ENCODE measurements around the gene CCT8. TPM values are rescaled to one million over a fixed set of nuclear protein-coding genes. Genes with fewer than 3 reads are reported as not detected.

The CCT8 gene
- total and polyA plus RNA-seq, 4 donors = 47.0 to 78.2 (median 58.0) TPM

GRCh38 chr21:29096218-29097015 lies 23.0 kb upstream of the CCT8 start:
- Histone ChIP-seq H3K4me3 (ENCODE audit: low read depth in 1 of 3, low read length in 3 of 3) (no peak overlapping the region), H3K27ac (ENCODE audit: low read depth in 1 of 2, low read length in 2 of 2) (no peak overlapping the region), H3K9ac (ENCODE audit: low read depth in 1 of 2, low read length in 2 of 2) (no peak overlapping the region), H3K4me1 (ENCODE audit: control insufficient read depth in 4 of 4, insufficient read depth in 4 of 4, low read length in 3 of 4) (peaks cover 0 to 14% (median 5%) of the 10 kb centered on the region in 4 donors), H3K27me3 (ENCODE audit: control insufficient read depth in 4 of 4, insufficient read depth in 4 of 4, low read length in 3 of 4) (no peaks in the 10 kb centered on the region), H3K9me3 (ENCODE audit: control insufficient read depth in 4 of 4, low read length in 3 of 4) (no peaks in the 10 kb centered on the region), H3K36me3 (ENCODE audit: control insufficient read depth in 4 of 4, insufficient read depth in 3 of 4, low read depth in 1 of 4, low read length in 3 of 4) (no peaks in the 10 kb centered on the region)
- DNase-seq (ENCODE audit: low spot score) = no peak
- TF ChIP-seq CTCF (IDR thresholded peaks at IDR 0.05; ENCODE audit: low read depth, low read length, missing input control) (no peak), JUND (IDR thresholded peaks at IDR 0.05) (no peak), FOXA1 (IDR thresholded peaks at IDR 0.05) (no peak), HNF4A (conservative IDR thresholded peaks at IDR 0.05) (no peak), ZBTB33 (IDR thresholded peaks at IDR 0.05) (no peak)
- WGBS = 83% methylated on average over 8 of the region's 8 CpGs

- Histone ChIP-seq H3K27me3 (ENCODE audit: control insufficient read depth in 4 of 4, insufficient read depth in 4 of 4, low read length in 3 of 4) (no peaks in the 10 kb centered on the region), H3K9me3 (ENCODE audit: control insufficient read depth in 4 of 4, low read length in 3 of 4) (no peaks in the 10 kb centered on the region), H3K27ac (ENCODE audit: low read depth in 1 of 2, low read length in 2 of 2) (peak overlapping the region; percentile 80 to 84), H3K36me3 (ENCODE audit: control insufficient read depth in 4 of 4, insufficient read depth in 3 of 4, low read depth in 1 of 4, low read length in 3 of 4) (no peaks in the 10 kb centered on the region), H3K4me3 (ENCODE audit: low read depth in 1 of 3, low read length in 3 of 3) (peak overlapping the region in 1 of 3 donors; percentile 22), H3K9ac (ENCODE audit: low read depth in 1 of 2, low read length in 2 of 2) (no peak overlapping the region), H3K4me1 (ENCODE audit: control insufficient read depth in 4 of 4, insufficient read depth in 4 of 4, low read length in 3 of 4) (peaks cover 0 to 18% (median 6%) of the 10 kb centered on the region in 4 donors)
- no peak for DNase-seq (ENCODE audit: low spot score)
- WGBS = 31% methylated on average over 9 of the region's 9 CpGs
- no peak for TF ChIP-seq CTCF (IDR thresholded peaks at IDR 0.05; ENCODE audit: low read depth, low read length, missing input control)
- peak; percentile 86 for TF ChIP-seq REST (IDR thresholded peaks at IDR 0.05)
- TF ChIP-seq MAX (IDR thresholded peaks at IDR 0.05) = peak; percentile 79
- peak; percentile 91 for TF ChIP-seq YY1 (IDR thresholded peaks at IDR 0.05)
- peak; percentile 52 for TF ChIP-seq ATF3 (IDR thresholded peaks at IDR 0.05)
- TF ChIP-seq SP1 (IDR thresholded peaks at IDR 0.05) = peak; percentile 94
- peak; percentile 99 for TF ChIP-seq HNF4A (conservative IDR thresholded peaks at IDR 0.05)
- no peak for TF ChIP-seq FOXA2 (IDR thresholded peaks at IDR 0.05)
- peak; percentile 94 for TF ChIP-seq HNF4G (IDR thresholded peaks at IDR 0.05)
- no peak for TF ChIP-seq GABPA (IDR thresholded peaks at IDR 0.05 in 1 of 2, conservative IDR thresholded peaks at IDR 0.05 in 1 of 2)
- peak; percentile 91 for TF ChIP-seq ZBTB33 (IDR thresholded peaks at IDR 0.05)
- peak; percentile 87 to 93 for TF ChIP-seq RXRA (IDR thresholded peaks at IDR 0.05)
- peak; percentile 47 to 59 for TF ChIP-seq RAD21 (IDR thresholded peaks at IDR 0.05)
- TF ChIP-seq NR2F2 (IDR thresholded peaks at IDR 0.05) = peak; percentile 68
- peak; percentile 71 for TF ChIP-seq TAF1 (conservative IDR thresholded peaks at IDR 0.05)
These were observed 18.9 kb upstream of the CCT8 start for GRCh38 chr21:29092102-29092959.

Measured in liver (tissue), 9 donors.